ENCODE data around the gene RAB21.

Gene RAB21

DNA sequence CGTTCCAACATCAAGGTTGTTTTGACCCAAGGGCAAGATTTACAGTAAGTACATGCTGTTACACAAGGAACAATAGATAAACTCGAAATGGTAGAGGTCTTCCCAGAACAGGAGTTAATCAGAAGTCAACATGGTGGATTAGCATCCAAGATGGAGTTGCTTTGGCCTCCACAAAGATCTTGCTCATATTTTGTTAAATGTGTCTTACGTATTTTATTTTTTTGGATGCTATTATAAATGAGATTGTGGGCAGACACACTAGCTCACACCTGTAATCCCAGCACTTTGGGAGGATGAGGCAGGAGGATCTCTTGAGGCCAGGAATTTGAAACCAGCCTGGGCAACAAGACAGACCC is 22.3 kb upstream of the RAB21 start:
- ChIA-PET POLR2A (no interaction called here), CTCF (interaction anchor here (0.8 to 1.5 kb wide), 2 partner anchors 14 to 16 kb away, joined by 4 to 5 read pairs; no protein-coding TSS in a partner anchor)
- TF ChIP-seq, protein P1, sequence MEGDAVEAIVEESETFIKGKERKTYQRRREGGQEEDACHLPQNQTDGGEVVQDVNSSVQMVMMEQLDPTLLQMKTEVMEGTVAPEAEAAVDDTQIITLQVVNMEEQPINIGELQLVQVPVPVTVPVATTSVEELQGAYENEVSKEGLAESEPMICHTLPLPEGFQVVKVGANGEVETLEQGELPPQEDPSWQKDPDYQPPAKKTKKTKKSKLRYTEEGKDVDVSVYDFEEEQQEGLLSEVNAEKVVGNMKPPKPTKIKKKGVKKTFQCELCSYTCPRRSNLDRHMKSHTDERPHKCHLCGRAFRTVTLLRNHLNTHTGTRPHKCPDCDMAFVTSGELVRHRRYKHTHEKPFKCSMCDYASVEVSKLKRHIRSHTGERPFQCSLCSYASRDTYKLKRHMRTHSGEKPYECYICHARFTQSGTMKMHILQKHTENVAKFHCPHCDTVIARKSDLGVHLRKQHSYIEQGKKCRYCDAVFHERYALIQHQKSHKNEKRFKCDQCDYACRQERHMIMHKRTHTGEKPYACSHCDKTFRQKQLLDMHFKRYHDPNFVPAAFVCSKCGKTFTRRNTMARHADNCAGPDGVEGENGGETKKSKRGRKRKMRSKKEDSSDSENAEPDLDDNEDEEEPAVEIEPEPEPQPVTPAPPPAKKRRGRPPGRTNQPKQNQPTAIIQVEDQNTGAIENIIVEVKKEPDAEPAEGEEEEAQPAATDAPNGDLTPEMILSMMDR (IDR thresholded peaks at IDR 0.05; ENCODE audit: control extremely low read depth, extremely low read depth, low read depth, missing control alignments) = no peak
- no peak for DNase-seq (ENCODE audit: extremely low spot score)

DNA sequence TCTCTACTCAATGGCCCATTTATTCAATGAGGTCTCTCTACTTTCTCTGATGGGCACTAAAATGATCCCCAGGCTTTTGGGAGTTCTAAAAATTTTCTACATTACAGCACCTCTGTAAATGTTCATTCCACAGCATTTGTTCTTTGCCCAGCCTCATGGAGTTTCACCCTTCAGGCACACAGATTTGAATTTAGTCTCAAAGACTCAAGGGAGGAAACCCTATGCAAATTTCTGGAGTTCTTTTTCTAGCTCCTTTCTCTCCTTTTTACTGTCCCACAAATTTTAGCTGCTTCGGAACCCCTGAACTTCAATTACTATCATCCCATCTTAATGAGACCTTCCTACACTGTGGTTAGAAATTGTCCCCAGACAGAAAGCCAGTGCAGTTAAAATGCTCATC is 17.5 kb upstream of the RAB21 start:
- TF ChIP-seq, protein P1 (IDR thresholded peaks at IDR 0.05; ENCODE audit: control extremely low read depth, extremely low read depth, low read depth, missing control alignments) = no peak
- POLR2A ChIA-PET = no interaction called here
- CTCF ChIA-PET = interaction anchor here (0.7 to 5.7 kb wide), 6 partner anchors 10 to 100 kb away, joined by 3 to 50 read pairs (median 6); partner anchors contain the start of gene TMEM19
- DNase-seq (ENCODE audit: extremely low spot score) = no peak

DNA sequence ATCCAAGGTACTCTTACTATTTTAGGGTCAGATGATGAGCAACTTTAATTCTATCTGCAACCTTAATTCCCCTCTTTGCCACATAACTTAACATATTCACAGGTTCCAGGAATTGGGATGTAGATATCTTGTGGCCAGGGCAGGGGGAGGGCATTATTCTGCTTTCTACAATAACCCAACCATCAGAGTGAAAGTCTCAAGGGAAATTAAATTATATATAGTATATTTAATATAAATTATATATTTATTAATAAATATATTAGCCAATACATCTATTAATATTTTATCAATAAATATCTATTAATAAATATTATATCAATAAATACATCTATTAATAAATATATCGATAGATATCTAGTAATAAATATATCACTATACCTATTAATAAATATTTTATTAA is 11.7 kb upstream of the RAB21 start:
- ChIA-PET POLR2A (no interaction called here), CTCF (interaction anchor here (6.4 kb wide), 1 partner anchor 327 kb away, joined by 72 read pairs; no protein-coding TSS in a partner anchor)
- DNase-seq (ENCODE audit: extremely low spot score) = no peak

DNA sequence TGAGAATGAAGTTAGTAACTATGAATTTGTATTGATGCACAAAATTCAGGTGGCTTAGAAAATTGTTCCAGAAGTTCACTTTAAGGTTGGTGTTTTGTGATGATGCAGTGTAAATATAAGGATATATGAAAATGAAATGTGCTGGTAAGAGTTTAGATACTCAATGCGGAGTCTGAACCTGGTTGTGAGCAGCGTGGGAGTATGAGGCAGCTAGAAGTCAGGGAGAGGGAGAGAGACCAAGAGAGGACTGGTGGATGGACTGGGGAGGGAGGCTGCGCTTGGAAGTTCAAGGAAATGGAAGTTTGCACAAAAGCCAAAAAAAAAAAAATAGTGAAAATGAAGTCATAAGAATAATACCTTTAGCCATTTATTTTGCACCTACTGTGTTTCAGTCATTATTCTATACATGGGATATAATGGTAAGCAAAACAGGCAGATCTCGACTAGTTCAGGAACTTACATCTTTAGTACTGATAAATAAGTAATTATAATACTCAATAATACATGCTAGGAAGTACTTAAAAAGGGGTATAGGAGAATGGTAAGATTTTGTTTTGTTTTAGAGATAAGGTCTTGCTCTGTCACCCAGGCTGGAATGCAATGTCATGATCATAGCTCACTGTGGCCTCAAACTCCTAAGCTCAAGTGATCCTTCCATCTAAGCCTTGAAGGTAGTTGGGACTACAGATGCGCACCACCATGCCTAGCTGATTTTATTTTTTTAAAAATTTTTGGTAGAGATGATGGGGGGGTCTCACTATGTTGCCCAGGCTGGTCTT is 10.0 kb upstream of the RAB21 start:
- POLR2A ChIA-PET = no interaction called here
- CTCF ChIA-PET = interaction anchor here (0.6 to 6.4 kb wide), 8 partner anchors 14 to 1011 kb away, joined by 3 to 72 read pairs (median 6); partner anchors contain the start of gene TMEM19

More for the DNA sequence above, 11.7 kb upstream of the RAB21 start:
- TF ChIP-seq, protein P1 (IDR thresholded peaks at IDR 0.05; ENCODE audit: control extremely low read depth, extremely low read depth, low read depth, missing control alignments) = no peak

DNA sequence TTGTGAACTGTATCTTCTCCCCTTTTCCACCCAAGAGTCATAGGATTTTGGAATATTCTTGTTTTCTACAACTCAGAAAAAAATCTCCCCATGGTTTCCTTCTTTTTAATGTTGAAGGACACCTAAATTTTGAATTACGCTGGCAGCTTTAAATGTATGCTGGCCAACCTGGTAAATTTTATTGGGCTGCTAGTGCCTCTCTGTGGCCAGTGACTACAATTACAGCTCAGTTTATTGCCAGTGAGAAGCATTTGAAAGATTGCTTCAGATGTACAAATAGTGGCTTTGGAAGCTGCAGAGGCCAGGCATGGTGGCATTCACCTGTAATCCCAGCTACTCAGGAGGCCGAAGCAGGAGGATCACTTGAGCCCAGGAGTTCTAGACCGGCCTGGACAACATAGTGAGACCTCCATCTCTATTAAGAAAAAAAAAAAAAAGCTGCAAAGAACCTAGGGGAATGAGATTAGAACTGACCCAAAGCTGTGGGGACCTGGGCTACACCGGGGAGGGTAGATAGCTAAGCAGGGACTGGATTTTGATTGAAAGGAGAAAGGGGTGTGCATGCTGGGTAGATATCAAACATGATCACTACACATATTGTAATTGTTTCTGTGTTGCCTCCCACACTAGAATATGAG is 7.6 kb upstream of the RAB21 start:
- POLR2A ChIA-PET = interaction anchor here (0.6 to 0.8 kb wide), 3 partner anchors 9 to 911 kb away, joined by 3 read pairs; no protein-coding TSS in a partner anchor

More for the DNA sequence above, 10.0 kb upstream of the RAB21 start:
- TF ChIP-seq, protein P1 (IDR thresholded peaks at IDR 0.05; ENCODE audit: control extremely low read depth, extremely low read depth, low read depth, missing control alignments) = no peak
- DNase-seq (ENCODE audit: extremely low spot score) = no peak

More for the DNA sequence above, 7.6 kb upstream of the RAB21 start:
- TF ChIP-seq, protein P1 (IDR thresholded peaks at IDR 0.05; ENCODE audit: control extremely low read depth, extremely low read depth, low read depth, missing control alignments) = peak; percentile 89
- peak; percentile 49 for DNase-seq (ENCODE audit: extremely low spot score)
- CTCF ChIA-PET = interaction anchor here (0.5 to 6.4 kb wide), 64 partner anchors 9 to 1015 kb away, joined by 3 to 72 read pairs (median 4); partner anchors contain the start of genes THAP2, TMEM19 and ZFC3H1

Measured in GM10248 (cell line).